ENCODE measurements around the gene PROX1.

Gene PROX1

GRCh38 chr1:214067853-214068703 is 80.3 kb downstream of the PROX1 start:
- no peak for TF ChIP-seq CTCF (IDR thresholded peaks at IDR 0.05)

- no peak for TF ChIP-seq CTCF (IDR thresholded peaks at IDR 0.05)
These were observed 81.2 kb downstream of the PROX1 start for GRCh38 chr1:214068979-214069378.

- no peak for TF ChIP-seq CTCF (IDR thresholded peaks at IDR 0.05)
These were observed 83.7 kb downstream of the PROX1 start for GRCh38 chr1:214071469-214071868.

- TF ChIP-seq CTCF (IDR thresholded peaks at IDR 0.05): no peak
These were observed 84.8 kb downstream of the PROX1 start for GRCh38 chr1:214072426-214073157.

- TF ChIP-seq CTCF (IDR thresholded peaks at IDR 0.05): no peak
These were observed 86.7 kb downstream of the PROX1 start for GRCh38 chr1:214074477-214074876.

GRCh38 chr1:214075305-214075998 is 87.7 kb downstream of the PROX1 start:
- TF ChIP-seq CTCF (IDR thresholded peaks at IDR 0.05): no peak

GRCh38 chr1:214075999-214076707 is 88.4 kb downstream of the PROX1 start:
- TF ChIP-seq CTCF (IDR thresholded peaks at IDR 0.05): no peak

Data from LNCAP (cell line).